Measurements from ENCODE around the gene APOA5.

- no peak for TF ChIP-seq RBBP5 (IDR thresholded peaks at IDR 0.05; ENCODE audit: borderline replicate concordance, low read depth, low read length)
- no peak for TF ChIP-seq POLR2A (IDR thresholded peaks at IDR 0.05; ENCODE audit: control extremely low read depth in 1 of 2, low read depth in 2 of 2, low read length in 2 of 2)
- TF ChIP-seq, protein P1, sequence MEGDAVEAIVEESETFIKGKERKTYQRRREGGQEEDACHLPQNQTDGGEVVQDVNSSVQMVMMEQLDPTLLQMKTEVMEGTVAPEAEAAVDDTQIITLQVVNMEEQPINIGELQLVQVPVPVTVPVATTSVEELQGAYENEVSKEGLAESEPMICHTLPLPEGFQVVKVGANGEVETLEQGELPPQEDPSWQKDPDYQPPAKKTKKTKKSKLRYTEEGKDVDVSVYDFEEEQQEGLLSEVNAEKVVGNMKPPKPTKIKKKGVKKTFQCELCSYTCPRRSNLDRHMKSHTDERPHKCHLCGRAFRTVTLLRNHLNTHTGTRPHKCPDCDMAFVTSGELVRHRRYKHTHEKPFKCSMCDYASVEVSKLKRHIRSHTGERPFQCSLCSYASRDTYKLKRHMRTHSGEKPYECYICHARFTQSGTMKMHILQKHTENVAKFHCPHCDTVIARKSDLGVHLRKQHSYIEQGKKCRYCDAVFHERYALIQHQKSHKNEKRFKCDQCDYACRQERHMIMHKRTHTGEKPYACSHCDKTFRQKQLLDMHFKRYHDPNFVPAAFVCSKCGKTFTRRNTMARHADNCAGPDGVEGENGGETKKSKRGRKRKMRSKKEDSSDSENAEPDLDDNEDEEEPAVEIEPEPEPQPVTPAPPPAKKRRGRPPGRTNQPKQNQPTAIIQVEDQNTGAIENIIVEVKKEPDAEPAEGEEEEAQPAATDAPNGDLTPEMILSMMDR (IDR thresholded peaks at IDR 0.05; ENCODE audit: control extremely low read depth in 1 of 3, insufficient read depth in 1 of 3, low read depth in 1 of 3, low read length in 3 of 3), result no peak
Observed at GRCh38 chr11:116825854-116826750, 34.4 kb upstream of the APOA5 start.

Data from H1 (cell line).